22Rv1 (cell line): ENCODE data around the gene NRP2.
A peak's percentile ranks its signal among the peaks of the same experiment; 100 is the strongest.

Experiments used
- H3K27ac ChIP-seq: fragments of 450-650 bp; 2 replicates; pipeline ENCODE4 v1.5.1; 2017
- ZFX ChIP-seq: fragments of 450-650 bp; IDR thresholded peaks from 2 replicates; pipeline ENCODE4 v1.6.1; 2017; ENCODE audit warnings: antibody characterized with exemption, borderline replicate concordance
- TF ChIP-seq, protein P1 (sequence below): fragments of 450-650 bp; IDR thresholded peaks from 2 replicates; pipeline ENCODE4 v1.5.1; 2017; ENCODE audit warnings: mild to moderate bottlenecking

Gene NRP2

DNA sequence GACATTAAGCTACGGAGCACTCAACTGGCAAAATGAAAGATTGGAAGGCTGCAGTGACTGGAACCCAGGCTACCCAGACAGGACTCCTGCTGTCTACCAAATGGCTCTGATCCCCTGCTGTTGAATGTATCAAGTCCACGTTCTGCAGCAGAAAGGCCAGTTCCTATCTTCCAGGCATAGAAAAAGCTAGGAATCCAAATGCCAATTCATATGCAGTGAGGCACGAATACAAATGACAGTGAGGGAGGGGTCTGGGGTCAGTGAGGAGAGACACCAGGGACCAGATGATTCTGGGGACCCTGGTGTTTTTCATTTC lies 5.3 kb downstream of the NRP2 start:
- no peak overlapping the region for H3K27ac ChIP-seq
- TF ChIP-seq, protein P1, sequence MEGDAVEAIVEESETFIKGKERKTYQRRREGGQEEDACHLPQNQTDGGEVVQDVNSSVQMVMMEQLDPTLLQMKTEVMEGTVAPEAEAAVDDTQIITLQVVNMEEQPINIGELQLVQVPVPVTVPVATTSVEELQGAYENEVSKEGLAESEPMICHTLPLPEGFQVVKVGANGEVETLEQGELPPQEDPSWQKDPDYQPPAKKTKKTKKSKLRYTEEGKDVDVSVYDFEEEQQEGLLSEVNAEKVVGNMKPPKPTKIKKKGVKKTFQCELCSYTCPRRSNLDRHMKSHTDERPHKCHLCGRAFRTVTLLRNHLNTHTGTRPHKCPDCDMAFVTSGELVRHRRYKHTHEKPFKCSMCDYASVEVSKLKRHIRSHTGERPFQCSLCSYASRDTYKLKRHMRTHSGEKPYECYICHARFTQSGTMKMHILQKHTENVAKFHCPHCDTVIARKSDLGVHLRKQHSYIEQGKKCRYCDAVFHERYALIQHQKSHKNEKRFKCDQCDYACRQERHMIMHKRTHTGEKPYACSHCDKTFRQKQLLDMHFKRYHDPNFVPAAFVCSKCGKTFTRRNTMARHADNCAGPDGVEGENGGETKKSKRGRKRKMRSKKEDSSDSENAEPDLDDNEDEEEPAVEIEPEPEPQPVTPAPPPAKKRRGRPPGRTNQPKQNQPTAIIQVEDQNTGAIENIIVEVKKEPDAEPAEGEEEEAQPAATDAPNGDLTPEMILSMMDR: no peak
- no peak for TF ChIP-seq ZFX

DNA sequence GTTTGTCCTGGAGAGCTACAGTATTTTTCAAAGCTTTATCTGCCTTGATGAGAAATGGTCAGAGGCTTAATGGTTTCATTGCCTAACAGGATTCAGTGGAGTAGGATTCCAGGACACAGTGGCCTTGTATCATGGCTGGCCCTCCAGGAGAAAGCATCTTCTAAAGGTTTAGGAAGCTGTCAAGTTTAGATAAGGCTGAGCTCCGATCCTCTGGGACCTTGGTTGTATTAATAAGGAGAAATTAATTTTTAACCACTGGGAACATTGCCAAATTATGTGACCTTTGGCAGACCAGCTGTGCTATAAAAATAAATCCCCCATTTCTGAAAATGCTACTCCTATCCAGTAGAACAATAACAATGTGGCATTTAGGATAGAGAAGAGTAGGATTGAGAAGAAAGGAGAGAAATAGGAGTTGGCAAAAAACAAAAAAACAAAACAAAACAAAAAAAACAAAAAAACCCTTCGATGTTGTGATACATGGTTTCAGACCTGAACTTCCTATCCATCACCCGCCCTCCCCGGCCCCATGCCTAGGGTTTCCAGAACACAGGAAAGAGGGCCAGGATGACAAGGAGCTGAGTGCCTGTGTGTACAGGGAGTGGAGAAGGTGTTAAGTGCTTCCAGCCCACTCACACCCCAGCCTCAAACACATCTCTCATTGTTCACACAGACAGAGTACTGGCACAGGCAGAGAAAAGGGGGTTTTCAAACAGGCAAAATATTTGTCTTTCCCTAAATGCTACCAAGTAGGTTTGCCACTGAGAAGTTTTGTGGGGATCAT lies 6.3 kb downstream of the NRP2 start:
- H3K27ac ChIP-seq: no peak overlapping the region
- TF ChIP-seq, protein P1: no peak
- no peak for TF ChIP-seq ZFX

DNA sequence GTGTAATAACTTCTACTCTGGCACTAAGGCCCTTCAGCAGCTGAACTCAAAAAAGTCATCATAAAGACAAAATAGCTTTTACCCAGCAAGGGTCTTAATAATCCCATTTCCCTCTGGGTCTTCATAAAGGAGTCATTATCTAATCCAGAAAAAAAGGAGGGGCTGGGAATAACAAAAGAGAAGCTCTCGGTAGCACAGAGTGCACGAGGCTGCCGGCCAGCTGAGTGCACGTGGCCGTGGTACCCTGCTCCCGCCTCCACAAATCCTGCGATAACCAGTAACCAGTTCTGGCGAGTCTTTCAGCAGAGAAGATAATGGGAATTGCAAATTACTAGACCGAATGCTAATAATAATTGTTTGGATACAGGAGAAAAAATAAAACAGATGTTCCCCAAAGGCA lies 7.5 kb downstream of the NRP2 start:
- no peak overlapping the region for H3K27ac ChIP-seq
- TF ChIP-seq, protein P1: no peak
- no peak for TF ChIP-seq ZFX

DNA sequence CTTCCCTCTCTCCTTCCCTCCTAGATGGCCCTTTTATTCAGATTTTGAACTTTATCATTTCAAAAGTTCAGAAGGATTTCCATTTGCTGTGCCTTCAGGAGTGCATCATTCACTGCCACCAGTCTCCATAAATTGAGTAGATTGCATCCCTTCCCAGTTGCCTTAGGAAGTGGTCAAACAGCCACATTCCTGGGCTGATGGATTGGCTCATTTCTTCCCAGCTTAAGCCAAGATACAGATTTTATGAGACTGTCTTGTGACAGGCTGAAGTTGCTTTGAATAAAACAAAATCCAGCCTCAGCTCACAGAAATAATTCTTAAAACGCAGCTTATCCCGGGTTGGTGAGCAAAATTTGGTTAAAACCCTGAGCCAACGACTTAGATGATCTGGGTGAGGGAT lies 9.8 kb downstream of the NRP2 start:
- no peak overlapping the region for H3K27ac ChIP-seq
- TF ChIP-seq, protein P1: no peak
- no peak for TF ChIP-seq ZFX

DNA sequence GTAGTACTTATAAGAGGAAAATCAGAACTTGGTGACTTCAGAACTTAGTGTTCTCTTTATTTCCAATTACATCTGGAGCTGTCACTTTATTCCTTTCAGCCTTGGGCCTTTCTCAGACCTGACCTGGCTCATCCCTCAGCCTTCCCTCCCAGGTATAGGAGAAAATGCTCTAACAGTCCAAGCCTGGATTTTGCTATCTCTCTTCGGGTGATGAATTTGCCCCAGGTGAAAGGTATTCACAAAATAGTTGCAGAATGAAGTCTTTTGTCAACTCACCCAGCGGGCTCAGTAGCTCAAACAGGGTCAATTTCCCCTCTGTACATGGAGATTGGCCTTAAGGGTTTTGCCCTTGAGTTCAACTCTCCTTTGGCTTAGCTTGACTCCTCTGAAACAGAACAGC lies 12.0 kb downstream of the NRP2 start:
- no peak overlapping the region for H3K27ac ChIP-seq
- no peak for TF ChIP-seq ZFX
- TF ChIP-seq, protein P1: no peak

DNA sequence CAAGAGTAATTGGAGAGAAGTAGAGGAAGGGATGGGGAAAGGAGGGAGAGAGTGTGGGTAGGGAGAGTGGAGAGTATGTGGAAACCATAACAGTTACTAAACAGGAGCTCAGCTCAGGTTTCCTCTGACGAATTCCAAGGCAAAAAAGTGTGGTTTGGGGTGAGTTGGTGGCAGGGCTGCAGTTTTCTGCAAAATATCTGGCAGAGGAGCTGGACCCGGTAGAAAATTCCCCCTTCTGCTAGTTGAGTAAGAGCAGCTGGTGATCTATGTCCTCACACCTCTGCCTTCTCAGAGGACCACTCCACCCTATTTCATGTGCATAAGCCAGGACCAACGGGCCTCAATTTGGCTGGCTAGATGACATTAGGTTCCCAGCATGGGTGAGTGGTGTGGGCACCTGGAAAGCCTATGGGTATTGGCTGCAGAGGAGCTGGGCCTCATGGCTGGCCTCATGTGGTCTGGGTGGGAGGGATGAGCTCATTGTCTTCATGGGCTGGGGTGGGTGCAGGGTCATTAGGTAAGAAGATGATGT lies 13.2 kb downstream of the NRP2 start:
- no peak for TF ChIP-seq ZFX
- TF ChIP-seq, protein P1: no peak
- H3K27ac ChIP-seq: no peak overlapping the region

DNA sequence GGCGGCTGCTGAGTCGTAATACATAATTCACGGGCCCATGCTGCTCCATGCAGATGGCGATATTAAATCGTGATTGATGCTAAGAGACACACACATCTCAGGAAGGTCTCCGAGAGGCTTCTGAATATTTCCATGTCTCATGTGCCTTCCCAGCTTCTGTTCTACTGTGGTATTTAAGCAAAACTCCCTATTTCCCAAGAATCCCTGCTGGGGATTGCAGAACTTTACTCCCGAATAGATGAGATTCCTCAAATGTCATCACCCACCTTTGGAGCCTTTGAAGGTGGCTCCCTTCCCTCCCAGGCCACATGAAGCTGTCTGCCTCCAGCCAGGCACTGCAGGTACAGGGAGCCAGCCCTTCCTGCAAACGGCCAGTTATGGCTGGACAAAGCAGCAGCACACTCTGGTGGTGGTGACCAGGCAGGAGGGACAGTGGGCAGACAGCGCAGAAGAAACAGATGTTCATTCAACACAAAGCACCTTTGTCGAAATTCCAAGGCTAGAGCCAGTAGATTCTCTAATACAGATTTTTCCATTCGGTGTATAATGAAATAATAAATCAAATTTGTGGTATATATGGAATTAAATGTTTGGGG lies 14.1 kb downstream of the NRP2 start:
- H3K27ac ChIP-seq: no peak overlapping the region
- TF ChIP-seq, protein P1: peak; percentile 27; the same call in 1 of the 2 replicates
- TF ChIP-seq ZFX: no peak
